Panc1 (cell line): ENCODE data around the gene TRIM44. TPM values are rescaled to one million over a fixed set of nuclear protein-coding genes. Genes with fewer than 3 reads are reported as not detected.

Experiments used
- ATAC-seq: fragments of 200-7000 bp; cut with Tn5 transposase; 2 replicates; pipeline ENCODE4 v1.9.1; 2020; ENCODE audit warnings: mild to moderate bottlenecking, moderate library complexity
- BruUV-seq: library from RNA; stranded (reverse); fragments of 400-500 nt; replicated peaks from 2 replicates; lab custom pipeline; 2021; lab: Mats Ljungman, UMichigan
- CTCF ChIA-PET: fragments of 300-600 bp; sonication (Branson Sonifier 250); formaldehyde crosslinking; loops from one replicate; lab custom pipeline; 2022; ENCODE audit warnings: antibody characterized with exemption; lab: Charles Lee
- POLR2A ChIA-PET: fragments of 300-600 bp; sonication (Branson Sonifier 250); formaldehyde crosslinking; loops from one replicate; lab custom pipeline; 2022; ENCODE audit warnings: antibody characterized with exemption; lab: Charles Lee
- DNase-seq: peaks from one replicate; pipeline ENCODE4 v3.0.0-alpha.2; 2010; ENCODE audit warnings: low read depth, low spot score
- H3K27ac ChIP-seq: 2 replicates; pipeline ENCODE4 v1.5.1; 2011; ENCODE audit warnings: mild to moderate bottlenecking, low read length, inconsistent platforms
- H3K27me3 ChIP-seq: fragments of 200-500 bp; sonication (Bioruptor generic); 2 replicates; pipeline ENCODE4 v1.6.0; 2014; ENCODE audit warnings: low read length, inconsistent platforms; ENCODE audit not compliant: control insufficient read depth, insufficient read depth
- H3K36me3 ChIP-seq: fragments of 200-500 bp; sonication (Bioruptor generic); 2 replicates; pipeline ENCODE4 v1.5.1; 2014; ENCODE audit warnings: inconsistent platforms, mild to moderate bottlenecking, low read length, moderate library complexity; ENCODE audit not compliant: control insufficient read depth, insufficient read depth
- H3K4me1 ChIP-seq: 2 replicates; pipeline ENCODE4 v1.5.1; 2011; ENCODE audit warnings: inconsistent platforms, mild to moderate bottlenecking, low read length, moderate library complexity; ENCODE audit not compliant: control insufficient read depth, insufficient read depth
- H3K4me3 ChIP-seq, 2 experiments: 2 replicates each; pipeline ENCODE4 v1.5.1; 2011 to 2012; ENCODE audit warnings: low read depth in 2 of 2, low read length in 2 of 2, mild to moderate bottlenecking in 2 of 2, inconsistent platforms in 1 of 2, moderate library complexity in 1 of 2
- H3K9me3 ChIP-seq: fragments of 200-500 bp; sonication (Bioruptor generic); 2 replicates; pipeline ENCODE4 v1.5.1; 2014; ENCODE audit warnings: low read depth, mild to moderate bottlenecking, inconsistent platforms, low read length, moderate library complexity; ENCODE audit not compliant: control insufficient read depth, insufficient read depth
- CTCF ChIP-seq: fragments of 450-650 bp; IDR thresholded peaks from 2 replicates; pipeline ENCODE4 v1.5.1; 2017; ENCODE audit warnings: mild to moderate bottlenecking
- POLR2AphosphoS5 ChIP-seq: IDR thresholded peaks from 2 replicates; pipeline ENCODE4 v1.6.1; 2012; ENCODE audit warnings: mild to moderate bottlenecking, low read depth, low read length, moderate library complexity
- SIN3A ChIP-seq: IDR thresholded peaks from 2 replicates; pipeline ENCODE4 v1.6.1; 2012; ENCODE audit warnings: low read depth, mild to moderate bottlenecking, low read length, moderate library complexity, borderline replicate concordance; ENCODE audit not compliant: insufficient read depth
- TCF7L2 ChIP-seq: IDR thresholded peaks from 2 replicates; pipeline ENCODE4 v1.6.1; 2011; ENCODE audit warnings: mild to moderate bottlenecking, low read depth, low read length, inconsistent platforms
- in situ Hi-C: cut with HindIII; loops from 2 replicates; pipeline ENCODE4 v1.10.0; 2016; ENCODE audit warnings: low sequenced_read_pairs, low pct_unique_long_range_greater_than_20kb
- intact Hi-C: fragments of 100-400 bp; cut with micrococcal nuclease; formaldehyde crosslinking; loops from one replicate; pipeline ENCODE4 v1.10.0; 2022; ENCODE audit not compliant: unreplicated experiment
- total RNA-seq: library from RNA; stranded (reverse); gene quantifications from one replicate; pipeline ENCODE4 v1.2.1, GENCODE V29; 2021; ENCODE audit not compliant: unreplicated experiment
- TF ChIP-seq, protein P1 (sequence below), 2 experiments: IDR thresholded peaks; 2 replicates each; pipeline ENCODE4 v1.6.1; 2011 to 2012; ENCODE audit warnings: low read depth in 2 of 2, control low read depth in 1 of 2, low read length in 1 of 2, mild to moderate bottlenecking in 1 of 2, moderate library complexity in 1 of 2; ENCODE audit not compliant: insufficient read depth in 1 of 2

The TRIM44 gene
- total RNA-seq, 1 experiment from 2014 or later, result 80.3 TPM

- CTCF ChIA-PET, result no interaction called here
- intact Hi-C loops (no loop called here), in situ Hi-C loops (no loop called here)
- POLR2A ChIA-PET, result no interaction called here
- peak overlapping the region; percentile 85 for H3K27ac ChIP-seq
- H3K36me3 ChIP-seq, result no peaks in the 10 kb centered on the region
- peaks cover 48% of the 10 kb centered on the region for H3K4me1 ChIP-seq
- no peak for DNase-seq
- no peak for ATAC-seq
- no peak overlapping the region for H3K4me3 ChIP-seq
- no TSS peak for BruUV-seq
- H3K9me3 ChIP-seq, result no peaks in the 10 kb centered on the region
- TF ChIP-seq TCF7L2 (peak; percentile 70; the same call in 1 of the 2 replicates), POLR2AphosphoS5 (no peak), CTCF (no peak), SIN3A (no peak)
- TF ChIP-seq, protein P1, sequence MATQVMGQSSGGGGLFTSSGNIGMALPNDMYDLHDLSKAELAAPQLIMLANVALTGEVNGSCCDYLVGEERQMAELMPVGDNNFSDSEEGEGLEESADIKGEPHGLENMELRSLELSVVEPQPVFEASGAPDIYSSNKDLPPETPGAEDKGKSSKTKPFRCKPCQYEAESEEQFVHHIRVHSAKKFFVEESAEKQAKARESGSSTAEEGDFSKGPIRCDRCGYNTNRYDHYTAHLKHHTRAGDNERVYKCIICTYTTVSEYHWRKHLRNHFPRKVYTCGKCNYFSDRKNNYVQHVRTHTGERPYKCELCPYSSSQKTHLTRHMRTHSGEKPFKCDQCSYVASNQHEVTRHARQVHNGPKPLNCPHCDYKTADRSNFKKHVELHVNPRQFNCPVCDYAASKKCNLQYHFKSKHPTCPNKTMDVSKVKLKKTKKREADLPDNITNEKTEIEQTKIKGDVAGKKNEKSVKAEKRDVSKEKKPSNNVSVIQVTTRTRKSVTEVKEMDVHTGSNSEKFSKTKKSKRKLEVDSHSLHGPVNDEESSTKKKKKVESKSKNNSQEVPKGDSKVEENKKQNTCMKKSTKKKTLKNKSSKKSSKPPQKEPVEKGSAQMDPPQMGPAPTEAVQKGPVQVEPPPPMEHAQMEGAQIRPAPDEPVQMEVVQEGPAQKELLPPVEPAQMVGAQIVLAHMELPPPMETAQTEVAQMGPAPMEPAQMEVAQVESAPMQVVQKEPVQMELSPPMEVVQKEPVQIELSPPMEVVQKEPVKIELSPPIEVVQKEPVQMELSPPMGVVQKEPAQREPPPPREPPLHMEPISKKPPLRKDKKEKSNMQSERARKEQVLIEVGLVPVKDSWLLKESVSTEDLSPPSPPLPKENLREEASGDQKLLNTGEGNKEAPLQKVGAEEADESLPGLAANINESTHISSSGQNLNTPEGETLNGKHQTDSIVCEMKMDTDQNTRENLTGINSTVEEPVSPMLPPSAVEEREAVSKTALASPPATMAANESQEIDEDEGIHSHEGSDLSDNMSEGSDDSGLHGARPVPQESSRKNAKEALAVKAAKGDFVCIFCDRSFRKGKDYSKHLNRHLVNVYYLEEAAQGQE (IDR thresholded peaks at IDR 0.05; ENCODE audit: insufficient read depth in 1 of 2, low read depth in 2 of 2, low read length in 1 of 2), result no peak
- no peaks in the 10 kb centered on the region for H3K27me3 ChIP-seq
These were observed 41.0 kb upstream of the TRIM44 start for GRCh38 chr11:35621620-35622019.

DNA sequence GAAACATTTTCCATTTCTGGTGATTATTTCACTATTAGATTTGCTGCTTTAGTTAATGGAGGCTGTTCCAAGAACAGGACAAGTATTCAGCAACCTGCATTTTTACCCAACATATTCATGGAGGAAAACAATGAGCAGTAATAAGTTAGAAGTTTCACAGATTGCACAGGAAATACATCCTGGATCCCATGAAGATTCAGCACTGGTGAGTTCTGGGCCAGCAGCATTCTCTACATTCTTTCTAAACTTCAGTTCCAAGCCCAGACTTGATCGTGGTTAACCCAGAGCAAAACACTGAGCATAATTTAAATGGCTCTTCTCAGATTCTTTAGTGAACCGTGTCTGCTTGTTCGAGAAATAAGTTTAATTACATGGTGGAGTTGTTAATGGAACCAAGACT, 40.5 kb upstream of the TRIM44 start:
- no peak for ATAC-seq
- ChIA-PET POLR2A (no interaction called here), CTCF (no interaction called here)
- TF ChIP-seq TCF7L2 (no peak), SIN3A (no peak), POLR2AphosphoS5 (no peak), CTCF (no peak)
- TF ChIP-seq, protein P1 (IDR thresholded peaks at IDR 0.05; ENCODE audit: insufficient read depth in 1 of 2, low read depth in 2 of 2, low read length in 1 of 2), result no peak
- H3K36me3 ChIP-seq, result no peaks in the 10 kb centered on the region
- peaks cover 44% of the 10 kb centered on the region for H3K4me1 ChIP-seq
- no peaks in the 10 kb centered on the region for H3K9me3 ChIP-seq
- in situ Hi-C loops (no loop called here), intact Hi-C loops (no loop called here)
- no peak overlapping the region for H3K4me3 ChIP-seq
- BruUV-seq, result no TSS peak
- H3K27me3 ChIP-seq, result no peaks in the 10 kb centered on the region
- no peak overlapping the region for H3K27ac ChIP-seq
- DNase-seq, result no peak
